Measurements from ENCODE around the gene MEGF6.

- TF ChIP-seq POLR2A (IDR thresholded peaks at IDR 0.05) (no peak), CTCF (IDR thresholded peaks at IDR 0.05) (no peak)
These were observed 33.4 kb downstream of the MEGF6 start for GRCh38 chr1:3577711-3578432.

All from heart left ventricle (tissue), 13 donors.